ENCODE data around the gene POLR2E. TPM values are rescaled to one million over a fixed set of nuclear protein-coding genes. Genes with fewer than 3 reads are reported as not detected.

The POLR2E gene
- total RNA-seq, 1 experiment from 2014 or later: 281 TPM

DNA sequence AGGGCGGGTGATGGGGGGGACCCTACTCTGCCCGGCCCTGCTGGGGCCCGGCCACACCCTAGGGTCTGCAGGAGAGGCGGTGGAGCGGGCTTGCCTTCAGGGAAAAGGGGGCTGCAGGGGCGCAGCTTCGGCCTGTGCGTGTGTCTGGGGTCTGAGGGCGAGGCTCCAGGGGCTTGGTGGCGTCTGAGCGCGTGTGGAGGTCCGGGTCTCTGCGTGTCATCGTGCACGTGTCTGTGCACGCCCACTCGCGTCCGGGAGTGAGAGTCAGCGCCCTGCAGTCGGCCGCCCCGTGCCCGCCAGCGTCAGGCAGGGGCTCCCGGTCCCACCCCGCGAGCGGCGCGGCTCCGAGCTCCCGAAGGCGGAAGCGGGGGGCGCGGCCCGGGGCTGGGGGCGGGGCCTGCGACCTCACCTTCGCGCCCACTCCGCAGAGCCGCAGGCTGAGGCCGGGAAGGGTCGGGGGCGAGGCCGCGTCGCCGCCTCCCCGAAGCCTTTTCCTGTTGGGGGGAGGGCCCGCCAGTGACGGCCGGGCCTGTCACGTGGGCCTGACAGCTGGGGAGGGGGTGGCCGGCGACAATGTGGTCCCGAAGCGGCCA lies 28.3 kb downstream of the POLR2E start, which contains the start of gene ARHGAP45:
ARHGAP45 (plus strand) TSS at position 420 of the 593 bp plus-strand sequence. CDS start 239 bp downstream, outside the sequence.
- POLR2A ChIA-PET: interaction anchor here (1.4 to 2.4 kb wide), 4 partner anchors 8 to 200 kb away, joined by 3 to 8 read pairs (median 6); partner anchors contain the start of gene RNU6-2
- no peak within 1 kb of the TSS for H2AFZ ChIP-seq (ENCODE audit: low read depth, low read length, poor library complexity, severe bottlenecking)
- H3K27ac ChIP-seq (ENCODE audit: low read depth, low read length): peak within 1 kb of the TSS; percentile 100
- no TSS peak for BruUV-seq (replicated peaks)
- peak within 1 kb of the TSS; percentile 94 for H3K4me2 ChIP-seq (ENCODE audit: low read length)
- H3K4me1 ChIP-seq (ENCODE audit: control insufficient read depth in 1 of 2, insufficient read depth in 2 of 2, low read length in 2 of 2): peaks cover 36 to 71% of the 10 kb centered on the region in 2 experiments
- CTCF ChIA-PET: interaction anchor here (0.6 to 1.3 kb wide), 2 partner anchors 24 to 180 kb away, joined by 3 to 4 read pairs; no protein-coding TSS in a partner anchor
- no peaks in the 10 kb centered on the region for H4K20me1 ChIP-seq (ENCODE audit: insufficient read depth)
- RAD21 ChIA-PET (ENCODE audit: low non-redundant PET in 1 of 2, low total read pairs in 2 of 2, uncharacterized antibody in 2 of 2, unreplicated experiment in 2 of 2): no interaction called here
- intact Hi-C loops (cut with micrococcal nuclease): no loop called here
- H3K4me3 ChIP-seq (replicated peaks in 1 of 2; ENCODE audit: low read depth in 1 of 2, low read length in 2 of 2): peak within 1 kb of the TSS; percentile 64 to 78
- 0 out of 2 replicates have a peak, but pooled peaks have one; percentile 12 for TF ChIP-seq ZFX (IDR thresholded peaks at IDR 0.05)
- TF ChIP-seq POLR2AphosphoS5 (IDR thresholded peaks at IDR 0.05; ENCODE audit: low read depth, low read length): peak; percentile 31; the same call in 1 of the 2 replicates
- no peak for TF ChIP-seq ELF1 (IDR thresholded peaks at IDR 0.05; ENCODE audit: borderline replicate concordance, low read depth)
- TF ChIP-seq, protein P1, sequence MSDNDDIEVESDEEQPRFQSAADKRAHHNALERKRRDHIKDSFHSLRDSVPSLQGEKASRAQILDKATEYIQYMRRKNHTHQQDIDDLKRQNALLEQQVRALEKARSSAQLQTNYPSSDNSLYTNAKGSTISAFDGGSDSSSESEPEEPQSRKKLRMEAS (IDR thresholded peaks at IDR 0.05): peak; percentile 75; the same call in 1 of the 2 replicates
- TF ChIP-seq POLR2A (IDR thresholded peaks at IDR 0.05; ENCODE audit: borderline replicate concordance, extremely low read depth, insufficient read depth, insufficient read length): no peak
- TF ChIP-seq FOSL1 (IDR thresholded peaks at IDR 0.05; ENCODE audit: low read depth): no peak
- TF ChIP-seq JUND (IDR thresholded peaks at IDR 0.05): no peak
- TF ChIP-seq, protein P2, sequence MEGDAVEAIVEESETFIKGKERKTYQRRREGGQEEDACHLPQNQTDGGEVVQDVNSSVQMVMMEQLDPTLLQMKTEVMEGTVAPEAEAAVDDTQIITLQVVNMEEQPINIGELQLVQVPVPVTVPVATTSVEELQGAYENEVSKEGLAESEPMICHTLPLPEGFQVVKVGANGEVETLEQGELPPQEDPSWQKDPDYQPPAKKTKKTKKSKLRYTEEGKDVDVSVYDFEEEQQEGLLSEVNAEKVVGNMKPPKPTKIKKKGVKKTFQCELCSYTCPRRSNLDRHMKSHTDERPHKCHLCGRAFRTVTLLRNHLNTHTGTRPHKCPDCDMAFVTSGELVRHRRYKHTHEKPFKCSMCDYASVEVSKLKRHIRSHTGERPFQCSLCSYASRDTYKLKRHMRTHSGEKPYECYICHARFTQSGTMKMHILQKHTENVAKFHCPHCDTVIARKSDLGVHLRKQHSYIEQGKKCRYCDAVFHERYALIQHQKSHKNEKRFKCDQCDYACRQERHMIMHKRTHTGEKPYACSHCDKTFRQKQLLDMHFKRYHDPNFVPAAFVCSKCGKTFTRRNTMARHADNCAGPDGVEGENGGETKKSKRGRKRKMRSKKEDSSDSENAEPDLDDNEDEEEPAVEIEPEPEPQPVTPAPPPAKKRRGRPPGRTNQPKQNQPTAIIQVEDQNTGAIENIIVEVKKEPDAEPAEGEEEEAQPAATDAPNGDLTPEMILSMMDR (IDR thresholded peaks at IDR 0.05 in 2 of 3, conservative IDR thresholded peaks at IDR 0.05 in 1 of 3; ENCODE audit: borderline replicate concordance in 1 of 3, insufficient read depth in 1 of 3, low read depth in 2 of 3, low read length in 2 of 3): no peak
- TF ChIP-seq CEBPB (IDR thresholded peaks at IDR 0.05; ENCODE audit: low read depth): no peak
- no peaks in the 10 kb centered on the region for H3K9me3 ChIP-seq (ENCODE audit: control insufficient read depth in 1 of 2, insufficient read depth in 1 of 2, low read depth in 1 of 2, low read length in 2 of 2)
- peak; percentile 24 for ATAC-seq
- H3K27me3 ChIP-seq (ENCODE audit: insufficient read depth, low read length): no peaks in the 10 kb centered on the region
- peak within 1 kb of the TSS; percentile 92 for H3K9ac ChIP-seq (ENCODE audit: low read length)
- H3K9me2 ChIP-seq (ENCODE audit: insufficient read depth): no peaks in the 10 kb centered on the region
- no peak for DNase-seq (ENCODE audit: low read depth, low spot score)
- H3K79me2 ChIP-seq (ENCODE audit: insufficient read depth, low read length): peaks cover 26% of the 10 kb centered on the region; the same call in 1 of the 2 replicates
- 0 out of 4 replicates have a peak, but pooled peaks cover 0 to 3% of the 10 kb centered on the region in 2 experiments for H3K36me3 ChIP-seq (ENCODE audit: control insufficient read depth in 1 of 2, insufficient read depth in 2 of 2, low read length in 2 of 2)
